HG03378 (cell line): ENCODE results near the gene ZBTB2.
"Not testable (repeated sequence)": the region's sequence is repeated elsewhere in the genome, so short reads cannot be mapped to it uniquely, and the experiment has no call there.

Experiments used
- ATAC-seq: cut with Tn5 transposase; IDR thresholded peaks from one replicate; pipeline ENCODE4 v1.9.1; 2021; ENCODE audit warnings: mild to moderate bottlenecking, moderate library complexity; ENCODE audit not compliant: unreplicated experiment

Gene ZBTB2

GRCh38 chr6:151403919-151404308 lies 12.6 kb upstream of the ZBTB2 start:
- no peak for ATAC-seq

- no peak for ATAC-seq
Measured at GRCh38 chr6:151402228-151402627, 10.9 kb upstream of the ZBTB2 start.

GRCh38 chr6:151400473-151400872 lies 9.1 kb upstream of the ZBTB2 start:
- ATAC-seq: no peak

- no peak for ATAC-seq
Measured at GRCh38 chr6:151399679-151400078, 8.3 kb upstream of the ZBTB2 start.

GRCh38 chr6:151393410-151393809 lies 2.1 kb upstream of the ZBTB2 start:
- no peak for ATAC-seq

- no peak for ATAC-seq
Measured at GRCh38 chr6:151392427-151392826, 1.1 kb upstream of the ZBTB2 start.

GRCh38 chr6:151390851-151391470 lies 398 bp downstream of the ZBTB2 start:
- no peak for ATAC-seq

GRCh38 chr6:151390276-151390850 lies 996 bp downstream of the ZBTB2 start:
- ATAC-seq: peak; percentile 76

GRCh38 chr6:151389618-151390275 lies 1.6 kb downstream of the ZBTB2 start:
- peak; percentile 47 for ATAC-seq

- ATAC-seq: no peak
Measured at GRCh38 chr6:151388997-151389617, 2.3 kb downstream of the ZBTB2 start.

GRCh38 chr6:151388236-151388635 lies 3.1 kb downstream of the ZBTB2 start:
- no peak for ATAC-seq

GRCh38 chr6:151387175-151387970 lies 4.0 kb downstream of the ZBTB2 start:
- ATAC-seq: no peak

- ATAC-seq: no peak
Measured at GRCh38 chr6:151385177-151385576, 6.2 kb downstream of the ZBTB2 start.

- no peak for ATAC-seq
Measured at GRCh38 chr6:151384151-151384550, 7.2 kb downstream of the ZBTB2 start.

GRCh38 chr6:151382631-151383030 lies 8.7 kb downstream of the ZBTB2 start:
- ATAC-seq: not testable (repeated sequence)

- no peak for ATAC-seq
Measured at GRCh38 chr6:151381722-151382121, 9.6 kb downstream of the ZBTB2 start.

GRCh38 chr6:151380848-151381205 lies 10.5 kb downstream of the ZBTB2 start:
- no peak for ATAC-seq

- peak; percentile 31 for ATAC-seq
Measured at GRCh38 chr6:151379933-151380847, 11.2 kb downstream of the ZBTB2 start.

- no peak for ATAC-seq
Measured at GRCh38 chr6:151377095-151377494, 14.3 kb downstream of the ZBTB2 start.

GRCh38 chr6:151376440-151376839 lies 14.9 kb downstream of the ZBTB2 start:
- ATAC-seq: no peak
